ENCODE results near the gene AP4S1.

Gene AP4S1

GRCh38 chr14:30994681-30995620 lies 30.5 kb upstream of the AP4S1 start:
- DNase-seq = no peak
- TF ChIP-seq CTCF (IDR thresholded peaks at IDR 0.05; ENCODE audit: low read depth, low read length, missing control alignments) = no peak
- no peak overlapping the region for H3K4me3 ChIP-seq (ENCODE audit: low read depth, low read length)
- in situ Hi-C loops (cut with HindIII; ENCODE audit: low pct_ligation_motif_present, low sequenced_read_pairs) = no loop called here
- no peaks in the 10 kb centered on the region for H3K27me3 ChIP-seq (replicated peaks)
- no peaks in the 10 kb centered on the region for H3K36me3 ChIP-seq (replicated peaks)
- peak overlapping the region; percentile 7 for H3K27ac ChIP-seq

GRCh38 chr14:30995689-30996088 lies 29.8 kb upstream of the AP4S1 start:
- TF ChIP-seq CTCF (IDR thresholded peaks at IDR 0.05; ENCODE audit: low read depth, low read length, missing control alignments) = no peak
- no peak for DNase-seq
- Histone ChIP-seq H3K27me3 (replicated peaks) (no peaks in the 10 kb centered on the region), H3K36me3 (replicated peaks) (no peaks in the 10 kb centered on the region), H3K27ac (no peak overlapping the region), H3K4me3 (ENCODE audit: low read depth, low read length) (no peak overlapping the region)
- in situ Hi-C loops (cut with HindIII; ENCODE audit: low pct_ligation_motif_present, low sequenced_read_pairs) = no loop called here

- TF ChIP-seq CTCF (IDR thresholded peaks at IDR 0.05; ENCODE audit: low read depth, low read length, missing control alignments) = no peak
- H3K4me3 ChIP-seq (ENCODE audit: low read depth, low read length) = no peak overlapping the region
- H3K27me3 ChIP-seq (replicated peaks) = no peaks in the 10 kb centered on the region
- H3K36me3 ChIP-seq (replicated peaks) = no peaks in the 10 kb centered on the region
- no peak for DNase-seq
- H3K27ac ChIP-seq = no peak overlapping the region
- in situ Hi-C loops (cut with HindIII; ENCODE audit: low pct_ligation_motif_present, low sequenced_read_pairs) = no loop called here
These were observed 28.4 kb upstream of the AP4S1 start for GRCh38 chr14:30996892-30997659.

GRCh38 chr14:30998100-30998706 lies 27.2 kb upstream of the AP4S1 start:
- Histone ChIP-seq H3K27me3 (replicated peaks) (no peaks in the 10 kb centered on the region), H3K27ac (no peak overlapping the region), H3K4me3 (ENCODE audit: low read depth, low read length) (no peak overlapping the region), H3K36me3 (replicated peaks) (no peaks in the 10 kb centered on the region)
- in situ Hi-C loops (cut with HindIII; ENCODE audit: low pct_ligation_motif_present, low sequenced_read_pairs) = no loop called here
- no peak for DNase-seq
- TF ChIP-seq CTCF (IDR thresholded peaks at IDR 0.05; ENCODE audit: low read depth, low read length, missing control alignments) = no peak

- Histone ChIP-seq H3K36me3 (replicated peaks) (no peaks in the 10 kb centered on the region), H3K27ac (no peak overlapping the region), H3K4me3 (ENCODE audit: low read depth, low read length) (no peak overlapping the region), H3K27me3 (replicated peaks) (no peaks in the 10 kb centered on the region)
- in situ Hi-C loops (cut with HindIII; ENCODE audit: low pct_ligation_motif_present, low sequenced_read_pairs) = no loop called here
- no peak for DNase-seq
- no peak for TF ChIP-seq CTCF (IDR thresholded peaks at IDR 0.05; ENCODE audit: low read depth, low read length, missing control alignments)
These were observed 26.2 kb upstream of the AP4S1 start for GRCh38 chr14:30999038-30999773.
